ENCODE measurements around the gene TMEM178A. TPM values are rescaled to one million over a fixed set of nuclear protein-coding genes. Genes with fewer than 3 reads are reported as not detected.
"Not testable (repeated sequence)": the region's sequence is repeated elsewhere in the genome, so short reads cannot be mapped to it uniquely, and the experiment has no call there.

TMEM178A gene
- 26.9 TPM for total RNA-seq

GRCh38 chr2:39665811-39666490, at the start of gene TMEM178A:
Gene TMEM178A (plus strand): TSS chr2:39665917. CDS start chr2:39665975, 58 bp downstream.
- FAIRE-seq = no peak
- peak; percentile 48 to 63 for DNase-seq (ENCODE audit: low spot score in 2 of 2)

- no peak for DNase-seq (ENCODE audit: low spot score in 2 of 2)
- no peak for FAIRE-seq
These were observed 47.5 kb upstream of the TMEM178A start for GRCh38 chr2:39618236-39618635.

GRCh38 chr2:39618736-39619135, 47.0 kb upstream of the TMEM178A start:
- FAIRE-seq (no peak), DNase-seq (ENCODE audit: low spot score in 2 of 2) (no peak)

- no peak for FAIRE-seq
- no peak for DNase-seq (ENCODE audit: low spot score in 2 of 2)
These were observed 45.6 kb upstream of the TMEM178A start for GRCh38 chr2:39620067-39620466.

GRCh38 chr2:39621596-39621995, 44.1 kb upstream of the TMEM178A start:
- FAIRE-seq (no peak), DNase-seq (ENCODE audit: low spot score in 2 of 2) (no peak)

GRCh38 chr2:39622860-39623259, 42.9 kb upstream of the TMEM178A start:
- DNase-seq (ENCODE audit: low spot score in 2 of 2) (no peak), FAIRE-seq (no peak)

- no peak for DNase-seq (ENCODE audit: low spot score in 2 of 2)
- no peak for FAIRE-seq
These were observed 41.8 kb upstream of the TMEM178A start for GRCh38 chr2:39623917-39624316.

GRCh38 chr2:39625193-39625926, 40.4 kb upstream of the TMEM178A start:
- DNase-seq (ENCODE audit: low spot score in 2 of 2) (no peak), FAIRE-seq (no peak)

GRCh38 chr2:39625927-39626270, 39.8 kb upstream of the TMEM178A start:
- DNase-seq (ENCODE audit: low spot score in 2 of 2) (no peak), FAIRE-seq (no peak)

GRCh38 chr2:39628346-39628745, 37.4 kb upstream of the TMEM178A start:
- DNase-seq (ENCODE audit: low spot score in 2 of 2); FAIRE-seq: not testable (repeated sequence)

GRCh38 chr2:39629646-39630045, 36.1 kb upstream of the TMEM178A start:
- FAIRE-seq (no peak), DNase-seq (ENCODE audit: low spot score in 2 of 2) (no peak)

GRCh38 chr2:39631256-39631655, 34.5 kb upstream of the TMEM178A start:
- DNase-seq (ENCODE audit: low spot score in 2 of 2) (no peak), FAIRE-seq (no peak)

GRCh38 chr2:39631718-39632117, 34.0 kb upstream of the TMEM178A start:
- DNase-seq (ENCODE audit: low spot score in 2 of 2) (no peak), FAIRE-seq (no peak)

- no peak for FAIRE-seq
- no peak for DNase-seq (ENCODE audit: low spot score in 2 of 2)
These were observed 32.8 kb upstream of the TMEM178A start for GRCh38 chr2:39632876-39633275.

- no peak for DNase-seq (ENCODE audit: low spot score in 2 of 2)
These were observed 29.4 kb upstream of the TMEM178A start for GRCh38 chr2:39636306-39636705.

GRCh38 chr2:39638581-39638980, 27.1 kb upstream of the TMEM178A start:
- FAIRE-seq = no peak
- DNase-seq (ENCODE audit: low spot score in 2 of 2) = no peak

More at GRCh38 chr2:39636306-39636705, 29.4 kb upstream of the TMEM178A start:
- no peak for FAIRE-seq

GRCh38 chr2:39640107-39640506, 25.6 kb upstream of the TMEM178A start:
- DNase-seq (ENCODE audit: low spot score in 2 of 2) (no peak), FAIRE-seq (no peak)

GRCh38 chr2:39640681-39641080, 25.0 kb upstream of the TMEM178A start:
- DNase-seq (ENCODE audit: low spot score in 2 of 2) = no peak
- FAIRE-seq = no peak

GRCh38 chr2:39641635-39642034, 24.1 kb upstream of the TMEM178A start:
- DNase-seq (ENCODE audit: low spot score in 2 of 2) (no peak), FAIRE-seq (no peak)

- no peak for DNase-seq (ENCODE audit: low spot score in 2 of 2)
- FAIRE-seq = no peak
These were observed 23.5 kb upstream of the TMEM178A start for GRCh38 chr2:39642051-39642718.

GRCh38 chr2:39645826-39646225, 19.9 kb upstream of the TMEM178A start:
- FAIRE-seq (no peak), DNase-seq (ENCODE audit: low spot score in 2 of 2) (no peak)

- DNase-seq (ENCODE audit: low spot score in 2 of 2) (no peak), FAIRE-seq (no peak)
These were observed 19.4 kb upstream of the TMEM178A start for GRCh38 chr2:39646267-39646666.
